GOT3 (cell line): Measurements from ENCODE around the gene HDGFL2.
"Not testable (repeated sequence)": the region's sequence is repeated elsewhere in the genome, so short reads cannot be mapped to it uniquely, and the experiment has no call there.

Experiments used
- DNase-seq: peaks from one replicate; lab custom pipeline; 2025; ENCODE audit warnings: mixed read lengths; lab: John Stamatoyannopoulos, UW

HDGFL2 gene

GRCh38 chr19:4516199-4516938 is 44.3 kb downstream of the HDGFL2 start:
- DNase-seq = no peak

- no peak for DNase-seq
These were observed 44.8 kb downstream of the HDGFL2 start for GRCh38 chr19:4516939-4517300.

DNA sequence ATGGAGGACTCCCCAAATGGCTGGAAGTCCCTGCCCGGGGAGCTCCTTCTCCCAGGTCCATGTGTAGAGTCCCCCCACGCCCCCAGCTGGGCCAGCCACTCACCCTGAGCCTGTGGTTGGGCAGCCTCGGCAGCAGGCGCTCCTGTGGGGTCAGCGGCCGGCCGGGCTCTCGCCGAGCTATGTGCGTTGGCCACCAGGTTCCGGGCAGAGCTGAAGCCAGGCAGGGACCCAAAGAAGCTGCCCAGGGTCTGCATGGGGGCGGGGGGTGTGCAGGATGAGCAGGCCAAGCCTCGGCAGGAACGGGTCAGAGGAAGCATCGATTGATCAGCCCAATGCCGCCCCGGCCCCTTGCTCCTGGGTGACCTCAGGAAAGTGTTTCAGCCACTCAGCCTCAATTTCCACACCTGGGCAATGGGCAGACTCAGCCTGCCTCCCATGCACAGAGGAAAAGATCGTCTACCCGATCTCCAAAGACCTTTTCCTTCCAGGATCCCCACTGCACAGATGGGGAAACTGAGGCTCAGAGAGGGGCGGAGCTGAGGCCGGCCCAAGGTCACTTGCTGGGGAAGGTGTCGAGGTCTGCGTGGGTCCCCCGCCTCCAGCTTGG is 45.5 kb downstream of the HDGFL2 start:
- no peak for DNase-seq

- no peak for DNase-seq
These were observed 46.5 kb downstream of the HDGFL2 start, which contains the start of gene PLIN4 for GRCh38 chr19:4518345-4519171. Gene PLIN4, minus strand, starts transcription at chr19:4518486. Its CDS starts 214 bp downstream, at chr19:4518272.

DNA sequence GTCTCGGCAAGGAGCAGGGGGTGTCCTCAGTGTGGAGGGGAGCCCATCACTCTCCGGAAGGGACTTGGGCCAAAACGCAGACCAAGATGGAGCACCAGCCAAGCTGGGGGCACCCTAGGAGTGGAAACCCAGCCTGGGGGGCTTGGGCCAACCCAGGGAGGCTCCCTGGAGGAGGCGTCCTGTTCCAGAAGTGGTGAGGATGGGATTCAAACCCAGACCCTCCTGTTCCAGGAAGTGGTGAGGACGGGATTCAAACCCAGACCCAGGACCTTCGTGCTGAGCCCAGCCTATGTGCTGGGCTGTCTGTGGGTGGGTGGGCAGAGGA is 47.0 kb downstream of the HDGFL2 start:
- no peak for DNase-seq

- no peak for DNase-seq
These were observed 47.6 kb downstream of the HDGFL2 start for GRCh38 chr19:4519521-4520277.

DNA sequence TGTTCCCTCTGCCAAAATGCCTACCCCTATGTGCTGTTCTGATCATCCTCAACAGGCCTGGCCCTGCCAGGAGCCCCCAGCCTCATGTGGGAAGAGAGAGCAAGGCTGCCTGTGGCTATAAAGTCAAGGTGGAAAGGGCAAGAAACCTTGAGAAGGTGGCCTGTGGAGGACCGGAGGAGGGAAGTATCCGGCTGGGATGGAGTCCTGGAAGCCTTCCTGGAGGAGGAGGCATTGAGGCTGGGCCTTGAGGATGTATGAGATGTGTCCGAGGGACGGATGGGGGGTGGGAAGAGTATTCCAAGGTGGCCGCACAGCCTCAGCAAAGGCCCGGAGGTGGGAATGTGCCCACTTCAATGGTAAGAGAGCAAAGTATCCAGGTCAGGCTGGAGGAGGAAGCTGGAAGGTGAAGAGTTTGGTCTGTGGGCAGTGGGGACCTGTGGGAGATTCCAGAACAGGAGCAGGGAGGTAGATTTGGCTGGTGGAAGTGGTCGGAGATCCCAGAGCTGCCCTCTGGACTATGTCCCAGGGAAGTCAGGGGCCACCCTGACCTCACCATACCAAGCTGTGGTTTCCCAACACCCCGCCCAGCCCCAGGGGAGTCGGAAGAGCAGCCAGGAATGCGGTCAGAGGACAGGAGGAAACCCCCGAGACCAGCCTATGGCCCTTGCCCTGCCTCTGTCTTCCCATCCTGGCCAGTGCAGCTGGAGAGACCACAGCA is 49.2 kb downstream of the HDGFL2 start:
- no peak for DNase-seq

GRCh38 chr19:4521888-4522242 is 49.8 kb downstream of the HDGFL2 start:
- no peak for DNase-seq

GRCh38 chr19:4522291-4523002 is 50.4 kb downstream of the HDGFL2 start:
- DNase-seq = no peak

DNA sequence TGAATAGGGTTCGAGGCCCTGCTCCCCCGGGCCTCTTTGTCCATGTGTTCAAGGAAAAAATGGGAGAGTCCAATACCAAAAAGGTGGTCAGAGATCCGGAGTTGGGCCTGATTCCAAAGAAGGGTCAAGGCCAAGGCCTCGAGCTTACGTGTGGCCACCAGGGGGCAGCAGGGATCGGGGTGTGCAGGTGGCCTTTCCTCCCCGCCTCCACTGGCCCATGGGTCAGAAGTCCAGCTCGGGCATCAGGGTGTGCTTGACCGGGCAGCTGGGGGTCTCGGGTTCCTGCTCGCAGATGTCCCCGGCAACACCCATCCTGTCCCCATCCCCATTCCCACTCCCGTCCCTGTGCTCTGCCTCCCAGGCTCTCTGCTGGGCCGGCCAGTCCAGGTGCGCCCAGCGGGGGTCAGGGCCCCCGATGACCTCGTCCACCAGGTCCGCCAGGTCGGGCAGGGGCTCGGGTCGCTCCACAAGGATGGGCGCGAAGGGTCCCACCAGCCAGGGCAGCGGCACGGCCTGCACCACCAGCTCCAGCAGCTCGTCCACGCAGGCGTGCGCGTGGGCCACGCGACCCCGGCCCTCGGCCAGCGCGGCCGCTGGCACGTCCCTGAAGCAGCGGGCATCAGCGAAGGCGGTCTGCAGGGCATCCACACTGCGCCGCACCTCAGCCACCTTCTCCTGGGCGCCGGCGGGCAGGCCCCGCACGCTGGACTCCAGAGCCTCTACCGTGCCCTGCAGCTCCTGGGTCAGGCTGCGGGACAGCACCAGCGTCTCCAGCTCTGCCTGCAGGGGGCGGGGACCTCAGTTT is 51.4 kb downstream of the HDGFL2 start:
- no peak for DNase-seq

DNA sequence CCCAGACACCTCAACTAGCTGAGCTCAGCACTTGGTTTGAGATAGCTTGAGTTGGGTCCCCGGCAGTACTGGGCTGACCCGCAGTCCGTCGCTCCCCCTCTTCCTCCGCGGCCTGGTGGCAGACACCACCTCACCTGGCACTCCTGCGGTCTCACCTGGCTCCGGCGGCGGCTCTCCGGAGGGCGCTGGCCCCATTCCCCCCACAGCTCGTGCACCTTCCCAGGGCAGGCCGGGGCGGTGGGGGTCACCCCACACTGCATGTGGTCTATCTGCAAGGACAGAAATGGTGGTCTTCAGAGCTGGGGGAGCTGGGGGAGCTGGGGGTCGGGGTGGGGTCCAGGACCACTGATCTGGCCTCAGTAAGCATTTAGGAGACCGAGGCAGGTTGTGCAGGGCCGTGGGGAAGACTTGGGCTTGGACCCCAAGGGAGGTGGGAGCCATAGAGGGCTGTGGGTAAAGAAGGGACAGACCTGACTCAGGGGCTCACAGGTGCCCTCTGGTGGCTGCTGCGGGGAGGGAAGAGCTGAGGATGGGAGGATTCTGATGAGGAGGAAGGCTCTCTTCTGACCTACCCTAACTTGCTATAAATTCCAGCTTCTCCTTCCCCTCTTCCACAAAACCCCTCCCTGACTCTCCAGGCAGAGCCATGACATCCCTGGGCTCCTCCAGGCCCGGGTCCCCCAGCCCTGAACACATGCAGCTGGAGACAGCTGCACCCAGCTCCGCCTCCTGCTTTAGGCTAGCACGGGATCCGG is 52.9 kb downstream of the HDGFL2 start:
- DNase-seq = no peak

DNA sequence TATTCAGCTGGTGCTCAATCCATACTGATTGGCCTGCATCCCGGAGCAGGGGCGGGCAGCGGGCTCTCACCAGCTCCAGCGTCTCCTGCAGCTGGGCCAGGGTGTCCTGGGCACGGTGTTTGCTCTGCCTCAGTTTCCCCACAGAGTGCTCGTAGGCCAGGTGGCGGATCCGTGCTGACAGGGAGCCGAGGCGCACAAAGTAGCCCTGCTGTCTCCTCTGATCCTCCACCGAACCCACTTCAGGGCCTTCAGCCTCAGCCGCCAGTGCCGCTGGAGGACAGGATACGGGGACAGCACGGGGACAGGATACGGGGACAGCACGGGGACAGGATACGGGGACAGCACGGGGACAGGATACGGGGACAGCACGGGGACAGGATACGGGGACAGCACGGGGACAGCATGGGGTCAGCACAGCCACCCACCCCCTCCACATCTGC is 53.5 kb downstream of the HDGFL2 start:
- no peak for DNase-seq

GRCh38 chr19:4527377-4527776 is 55.3 kb downstream of the HDGFL2 start:
- not testable (repeated sequence) for DNase-seq

- no peak for DNase-seq
These were observed 56.7 kb downstream of the HDGFL2 start for GRCh38 chr19:4528843-4529242.

- DNase-seq = no peak
These were observed 57.9 kb downstream of the HDGFL2 start for GRCh38 chr19:4529924-4530522.

DNA sequence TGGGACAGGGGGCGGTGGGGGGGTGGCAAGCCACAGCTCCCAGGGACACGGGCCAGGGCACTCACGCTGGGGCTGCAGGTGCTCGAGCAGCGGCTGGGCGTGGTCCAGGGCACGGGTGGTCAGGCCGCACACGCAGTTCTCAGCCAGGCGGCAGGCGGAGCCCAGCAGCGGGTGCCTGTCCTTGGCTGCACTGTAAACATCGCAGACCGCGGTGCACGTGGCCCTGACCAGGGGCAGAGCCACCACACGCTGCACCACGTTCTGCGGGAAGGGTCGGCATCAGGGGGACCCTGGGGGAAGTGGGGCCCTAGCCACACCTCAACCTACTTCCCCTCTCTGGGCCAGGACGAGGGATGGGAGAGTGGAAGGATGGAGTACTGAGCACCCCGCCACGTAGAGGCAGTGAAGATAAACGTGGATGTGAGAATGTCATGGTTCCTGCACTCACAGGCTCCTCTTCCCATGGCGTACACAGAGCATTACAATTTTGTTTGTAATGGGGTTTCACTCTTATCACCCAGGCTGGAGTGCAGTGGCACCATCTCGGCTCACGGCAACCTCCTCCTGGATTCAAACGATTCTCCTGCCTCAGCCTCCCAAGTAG is 59.6 kb downstream of the HDGFL2 start:
- no peak for DNase-seq

DNA sequence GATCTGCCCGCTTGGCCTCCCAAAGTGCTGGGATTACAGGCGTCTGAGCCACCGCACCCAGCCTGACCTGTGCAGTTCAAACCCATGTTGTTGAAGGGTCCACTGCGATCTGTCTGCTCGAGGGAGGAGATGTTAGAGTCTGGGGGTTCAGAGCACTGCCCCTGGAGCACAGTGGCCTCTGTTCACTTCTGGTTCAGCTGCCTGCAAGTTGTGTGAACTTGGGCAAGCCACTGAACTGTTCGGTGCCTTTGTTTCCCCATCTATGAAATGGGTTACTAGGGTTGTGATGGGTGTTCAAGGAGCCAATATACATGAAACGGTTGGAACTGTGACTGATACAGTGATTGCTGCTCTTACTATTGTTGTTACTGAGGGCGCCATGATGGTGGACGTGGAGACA is 61.2 kb downstream of the HDGFL2 start:
- DNase-seq = no peak

DNA sequence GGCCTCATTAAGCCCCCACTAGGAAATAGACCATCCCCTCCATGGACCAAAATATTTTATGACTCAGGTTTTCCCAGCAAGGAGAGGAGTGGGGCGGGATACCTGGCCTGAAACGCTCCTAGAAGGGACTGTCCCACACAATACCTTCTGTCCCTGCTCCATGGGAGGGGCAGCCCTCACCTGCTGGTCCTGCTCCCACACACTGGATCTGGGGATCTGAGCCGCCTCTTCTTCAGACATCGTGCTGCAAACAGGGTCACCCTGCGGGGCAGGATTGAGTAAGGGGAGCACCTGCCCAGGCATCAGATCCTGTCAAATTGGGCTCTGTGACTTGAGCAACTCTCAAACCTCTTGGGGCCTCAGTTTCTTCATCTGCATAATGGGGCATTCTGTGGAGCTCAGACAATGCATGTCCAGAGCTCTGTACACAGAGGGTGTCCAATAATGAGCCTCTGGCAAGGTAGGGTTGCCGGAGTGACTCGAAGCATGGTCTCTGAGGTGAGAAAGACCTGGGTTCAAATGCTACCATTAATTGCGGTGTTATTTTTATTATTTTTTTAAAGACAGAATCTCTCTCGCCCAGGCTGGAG is 61.8 kb downstream of the HDGFL2 start:
- DNase-seq = no peak
